K562 (cell line): ENCODE results near the gene CADM2. TPM values are rescaled to one million over a fixed set of nuclear protein-coding genes. Genes with fewer than 3 reads are reported as not detected.

Experiments used
- ATAC-seq: fragments of 200-7000 bp; cut with Tn5 transposase; 3 replicates; pipeline ENCODE4 v1.9.1; 2020; ENCODE audit warnings: moderate library complexity
- BruUV-seq: library from RNA; stranded (reverse); fragments of 400-500 nt; replicated peaks from 2 replicates; lab custom pipeline; 2021; lab: Mats Ljungman, UMichigan
- CTCF ChIA-PET: fragments of 300-600 bp; formaldehyde crosslinking; extraction: SDS; loops from one replicate; lab custom pipeline; 2021; ENCODE audit warnings: low intra/inter-chr PET ratio; lab: Yijun Ruan, JAX
- POLR2A ChIA-PET: fragments of 300-600, 350-650 bp; sonication (Branson Sonifier 250); formaldehyde crosslinking; extraction: SDS; loops from one replicate; lab custom pipeline; 2021; ENCODE audit warnings: antibody characterized with exemption, inconsistent platforms; lab: Yijun Ruan, JAX
- DNase-seq, 4 experiments: peaks; one replicate each; pipeline versions ENCODE4 v3.0.0 to v3.0.0-alpha.2; 2011 to 2018; ENCODE audit warnings: low spot score in 3 of 4, mixed read lengths in 3 of 4; ENCODE audit errors: extremely low read depth in 1 of 4
- FAIRE-seq: peaks from 2 replicates; lab custom pipeline; 2011; peaks lifted over from hg19 to GRCh38; lab: Jason Lieb, UNC
- H2AFZ ChIP-seq: 2 replicates; pipeline ENCODE4 v1.6.0; 2011; ENCODE audit warnings: low read depth, low read length, control low read depth, inconsistent platforms
- H3K27ac ChIP-seq: fragments of 200-600 bp; 3 replicates; pipeline ENCODE4 v1.8.0; 2011; ENCODE audit warnings: low read depth, mild to moderate bottlenecking, control low read depth, inconsistent platforms, low read length, moderate library complexity, mixed read lengths; ENCODE audit errors: extremely low read depth
- H3K27me3 ChIP-seq, 2 experiments: fragments of 300-600 bp in 1 of 2; 2 replicates in 1 of 2; 3 replicates in 1 of 2; pipeline versions ENCODE4 v1.6.0 to v1.8.0; 2011; ENCODE audit warnings: inconsistent platforms in 2 of 2, low read length in 2 of 2, mild to moderate bottlenecking in 1 of 2, mixed read lengths in 1 of 2, moderate library complexity in 1 of 2; ENCODE audit not compliant: control insufficient read depth in 2 of 2, insufficient read depth in 2 of 2
- H3K36me3 ChIP-seq: fragments of 300-600 bp; 3 replicates; pipeline ENCODE4 v1.8.0; 2011; ENCODE audit warnings: mild to moderate bottlenecking, low read length, inconsistent platforms; ENCODE audit not compliant: control insufficient read depth, insufficient read depth
- H3K4me1 ChIP-seq, 2 experiments: fragments of 200-600 bp in 1 of 2; replicated peaks in 1 of 2; 2 replicates in 1 of 2; 3 replicates in 1 of 2; pipeline versions ENCODE4 v1.5.1 to v1.8.0; 2011; ENCODE audit warnings: inconsistent platforms in 2 of 2, low read length in 2 of 2, mild to moderate bottlenecking in 1 of 2, mixed read lengths in 1 of 2, moderate library complexity in 1 of 2; ENCODE audit not compliant: control insufficient read depth in 2 of 2, insufficient read depth in 2 of 2
- H3K4me2 ChIP-seq: 2 replicates; pipeline ENCODE4 v1.6.1; 2011; ENCODE audit warnings: low read length, control low read depth, inconsistent platforms, mixed read lengths; ENCODE audit not compliant: insufficient read depth
- H3K4me3 ChIP-seq: fragments of 200-600 bp; sonication (generic), shearing (Covaris generic); 2 replicates; pipeline ENCODE4 v1.5.1; 2016; ENCODE audit warnings: control low read depth, inconsistent platforms
- H3K79me2 ChIP-seq: fragments of 200-600 bp; 3 replicates; pipeline ENCODE4 v1.8.0; 2011; ENCODE audit warnings: low read length, inconsistent platforms; ENCODE audit not compliant: control insufficient read depth, insufficient read depth
- H3K9ac ChIP-seq, 2 experiments: 2 replicates each; pipeline versions ENCODE4 v1.6.0 to v1.6.1; 2011; ENCODE audit warnings: low read depth in 2 of 2, low read length in 2 of 2, control low read depth in 1 of 2, inconsistent platforms in 1 of 2, mild to moderate bottlenecking in 1 of 2, mixed read lengths in 1 of 2; ENCODE audit not compliant: insufficient read depth in 1 of 2
- H3K9me1 ChIP-seq: one replicate; pipeline ENCODE4 v1.6.0; 2011; ENCODE audit warnings: inconsistent platforms, mild to moderate bottlenecking, low read length, moderate library complexity; ENCODE audit not compliant: control insufficient read depth, insufficient read depth
- H3K9me3 ChIP-seq: replicated peaks from 2 replicates; pipeline ENCODE4 v1.5.1; 2011; ENCODE audit warnings: low read depth, low read length, inconsistent platforms; ENCODE audit not compliant: control insufficient read depth, insufficient read depth
- H4K20me1 ChIP-seq: replicated peaks from 2 replicates; pipeline ENCODE4 v1.6.1; 2011; ENCODE audit warnings: low read length, inconsistent platforms, mixed read lengths; ENCODE audit not compliant: control insufficient read depth, insufficient read depth
- SMAD1 ChIP-seq: fragments of 150-350 bp; IDR thresholded peaks from 2 replicates; pipeline ENCODE4 v1.6.1; 2014; ENCODE audit warnings: low read length, low read depth; ENCODE audit not compliant: partially characterized antibody
- USF1 ChIP-seq: sonication (generic); formaldehyde crosslinking; IDR thresholded peaks from 2 replicates; pipeline ENCODE4 v1.9.0; 2022; ENCODE audit warnings: mild to moderate bottlenecking, missing genetic modification reagents
- WHSC1 ChIP-seq: IDR thresholded peaks from one replicate; pipeline ENCODE4 v1.6.1; 2012; ENCODE audit warnings: low read length, control low read depth, inconsistent platforms
- ZNF318 ChIP-seq, 2 experiments: fragments of 450-650 bp; IDR thresholded peaks; 2 replicates each; pipeline ENCODE4 v1.6.1; 2016; ENCODE audit warnings: mild to moderate bottlenecking in 2 of 2, borderline replicate concordance in 1 of 2, low read depth in 1 of 2, moderate library complexity in 1 of 2
- ZNF668 ChIP-seq: fragments of 250-450 bp; sonication (Bioruptor Pico); IDR thresholded peaks from 2 replicates; pipeline ENCODE4 v1.8.0; 2022; ENCODE audit warnings: mild to moderate bottlenecking, inconsistent platforms
- WGBS: fragments of 100-300 bp; shearing (Covaris generic); methylation state at CpG from one replicate; pipeline ENCODE4 v1.1.6; 2016; ENCODE audit warnings: low coverage, mixed read lengths; ENCODE audit not compliant: insufficient coverage; ENCODE audit errors: missing lambda C conversion rate; 5-methylcytosine and 5-hydroxymethylcytosine counted together
- in situ Hi-C: fragments of 300-500 bp; cut with MboI; formaldehyde crosslinking; loops from 4 replicates; pipeline ENCODE4 v1.15.0; 2018; ENCODE audit warnings: inconsistent platforms, mixed read lengths
- intact Hi-C: fragments of 100-400 bp; cut with micrococcal nuclease; formaldehyde crosslinking; loops from 2 replicates; pipeline ENCODE4 v1.14.2; 2022
- polyA plus RNA-seq, 8 experiments: library from polyadenylated mRNA; depleted of rRNA in 4 of 8; stranded (reverse) in 5 of 8; unstranded in 3 of 8; fragments of >200 nt; fragmentation: Nextera tagmentation in 2 of 8; fragmentation: Illumina TruSeq in 1 of 8; extraction: Ambion mirVana in 2 of 8; extraction: Trizol in 1 of 8; gene quantifications; 2 replicates each; pipeline versions ENCODE4 v1.2.1 to v1.2.3, GENCODE V29; 2011 to 2014; ENCODE audit warnings: inconsistent platforms in 1 of 8, missing spikeins in 1 of 8
- total RNA-seq, 7 experiments: library from RNA; depleted of rRNA in 6 of 7; stranded (reverse); fragments of >200 nt in 6 of 7; fragmentation: Illumina TruSeq in 2 of 7; extraction: Trizol in 2 of 7; gene quantifications; 2 replicates each; pipeline versions ENCODE4 v1.2.1 to v1.2.3, GENCODE V29; 2011 to 2021; ENCODE audit warnings: low replicate concordance in 1 of 7

CADM2 gene
- total and polyA plus RNA-seq, 9 of the 15 experiments (the other 6 are each of a cell fraction or from before 2014, with no cell fraction given): 0.11 to 3.2 (median 0.95) TPM

GRCh38 chr3:85939074-85939482 is 980.3 kb downstream of the CADM2 start:
- in situ Hi-C loops: no loop called here
- FAIRE-seq: no peak
- no peaks in the 10 kb centered on the region for H3K4me1 ChIP-seq
- TF ChIP-seq SMAD1 (no peak), USF1 (CRISPR knock-in tag) (no peak)
- TF ChIP-seq, all 486 proteins: peak for 0
- BruUV-seq: no TSS peak
- ChIA-PET POLR2A (no interaction called here), CTCF (no interaction called here)
- no peaks in the 10 kb centered on the region for H4K20me1 ChIP-seq
- no peaks in the 10 kb centered on the region for H3K36me3 ChIP-seq
- no peak for DNase-seq
- intact Hi-C loops: no loop called here
- no peak overlapping the region for H3K4me3 ChIP-seq
- H3K9me3 ChIP-seq: no peaks in the 10 kb centered on the region
- H3K27me3 ChIP-seq: no peaks in the 10 kb centered on the region
- H2AFZ ChIP-seq: no peak overlapping the region
- no peak overlapping the region for H3K9ac ChIP-seq
- no peak for ATAC-seq
- no peaks in the 10 kb centered on the region for H3K79me2 ChIP-seq
- no peak overlapping the region for H3K27ac ChIP-seq
- 0% methylated on average over 1 of the region's 3 CpGs for WGBS
- H3K4me2 ChIP-seq: no peak overlapping the region
- no peaks in the 10 kb centered on the region for H3K9me1 ChIP-seq

DNA sequence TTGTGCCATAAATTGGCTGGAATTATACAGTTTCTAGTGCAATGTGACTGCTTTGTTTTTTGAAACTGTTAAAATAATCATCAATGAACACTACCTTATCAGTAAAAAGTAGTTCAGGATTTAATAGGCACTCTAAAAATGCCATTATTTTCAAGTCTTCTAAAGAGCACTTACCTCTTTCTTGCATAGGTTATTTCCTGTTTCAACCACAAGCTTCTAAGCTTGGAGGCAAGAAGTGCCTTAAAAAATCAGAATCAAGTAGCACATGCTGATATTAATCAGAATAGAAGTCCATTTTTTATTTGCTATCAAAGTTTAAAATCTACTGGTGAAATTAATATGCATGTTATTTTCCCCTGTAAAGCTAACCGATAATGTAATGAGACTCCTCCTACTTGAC is 991.6 kb downstream of the CADM2 start:
- H3K36me3 ChIP-seq: no peaks in the 10 kb centered on the region
- ChIA-PET CTCF (no interaction called here), POLR2A (no interaction called here)
- 0% methylated on average over 1 of the region's 1 CpG for whole genome bisulfite sequencing
- H4K20me1 ChIP-seq: no peaks in the 10 kb centered on the region
- no peak overlapping the region for H3K4me2 ChIP-seq
- DNase-seq (no peak), ATAC-seq (no peak), FAIRE-seq (no peak)
- H3K4me3 ChIP-seq: no peak overlapping the region
- no peak overlapping the region for H2AFZ ChIP-seq
- H3K4me1 ChIP-seq: no peaks in the 10 kb centered on the region
- intact Hi-C loops: no loop called here
- H3K27me3 ChIP-seq: no peaks in the 10 kb centered on the region
- H3K27ac ChIP-seq: no peak overlapping the region
- in situ Hi-C loops: no loop called here
- no TSS peak for BruUV-seq
- no peak overlapping the region for H3K9ac ChIP-seq
- no peaks in the 10 kb centered on the region for H3K9me1 ChIP-seq
- H3K79me2 ChIP-seq: no peaks in the 10 kb centered on the region
- H3K9me3 ChIP-seq: no peaks in the 10 kb centered on the region
- TF ChIP-seq ZNF318 (IDR thresholded peaks at IDR 0.05; ENCODE audit: borderline replicate concordance in 1 of 2, low read depth in 1 of 2) (no peak), WHSC1 (no peak), ZNF668 (no peak)
